ENCODE data around the gene ATP2B2. TPM values are rescaled to one million over a fixed set of nuclear protein-coding genes. Genes with fewer than 3 reads are reported as not detected.

Gene ATP2B2
- total RNA-seq, 1 experiment from 2014 or later: not detected

DNA sequence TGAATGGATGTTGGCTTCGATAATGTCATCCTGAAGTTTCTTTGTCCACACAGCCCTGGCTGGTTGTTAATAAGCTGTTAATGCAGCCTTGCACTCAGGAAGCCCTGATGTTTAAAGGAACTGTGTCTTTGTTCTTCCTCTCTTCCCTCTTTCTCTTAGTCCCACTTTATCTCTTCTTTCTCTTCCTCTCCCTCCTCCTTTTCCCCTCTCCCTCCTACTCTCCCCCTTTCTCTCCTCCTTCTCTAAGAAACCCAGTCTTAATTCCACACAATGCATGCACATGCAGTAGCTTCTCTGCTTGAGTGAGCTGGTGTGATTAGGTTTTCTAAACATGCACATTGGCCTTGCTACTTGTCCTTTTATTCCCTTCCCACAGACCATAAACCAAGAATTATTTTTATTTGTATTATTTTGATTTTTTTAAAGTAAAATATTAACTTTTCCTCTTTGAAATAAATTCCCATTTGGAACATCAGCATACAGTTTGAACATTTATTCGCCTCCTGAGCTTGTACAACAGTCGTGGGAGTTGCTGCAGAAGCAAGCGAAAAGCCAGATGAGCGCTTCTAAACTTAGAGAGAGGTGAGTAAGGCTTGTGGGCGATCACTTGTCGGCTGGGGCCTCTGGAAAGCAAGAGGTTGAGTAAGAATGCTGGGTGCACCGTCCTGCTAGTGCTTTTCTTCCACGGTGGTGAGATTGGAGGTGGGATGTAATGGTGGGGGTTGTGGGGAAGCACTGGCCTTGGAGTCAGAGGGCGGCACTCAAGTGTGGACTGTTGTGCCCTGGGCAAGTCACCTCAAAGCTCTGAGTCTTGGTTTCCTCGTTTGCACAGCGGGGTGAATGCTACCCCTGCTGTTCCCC is 219.9 kb downstream of the ATP2B2 start:
- Mint-ChIP-seq H3K4me1 (ENCODE audit: insufficient read depth, unreplicated experiment) (no peaks in the 10 kb centered on the region), H3K9me3 (ENCODE audit: unreplicated experiment) (no peaks in the 10 kb centered on the region), H3K27ac (ENCODE audit: low read depth, unreplicated experiment) (no peak overlapping the region), H3K36me3 (ENCODE audit: insufficient read depth, unreplicated experiment) (peaks cover 72% of the 10 kb centered on the region), H3K4me3 (ENCODE audit: unreplicated experiment) (no peak overlapping the region), H3K27me3 (ENCODE audit: insufficient read depth, unreplicated experiment) (no peaks in the 10 kb centered on the region)
- TF ChIP-seq, protein P1, sequence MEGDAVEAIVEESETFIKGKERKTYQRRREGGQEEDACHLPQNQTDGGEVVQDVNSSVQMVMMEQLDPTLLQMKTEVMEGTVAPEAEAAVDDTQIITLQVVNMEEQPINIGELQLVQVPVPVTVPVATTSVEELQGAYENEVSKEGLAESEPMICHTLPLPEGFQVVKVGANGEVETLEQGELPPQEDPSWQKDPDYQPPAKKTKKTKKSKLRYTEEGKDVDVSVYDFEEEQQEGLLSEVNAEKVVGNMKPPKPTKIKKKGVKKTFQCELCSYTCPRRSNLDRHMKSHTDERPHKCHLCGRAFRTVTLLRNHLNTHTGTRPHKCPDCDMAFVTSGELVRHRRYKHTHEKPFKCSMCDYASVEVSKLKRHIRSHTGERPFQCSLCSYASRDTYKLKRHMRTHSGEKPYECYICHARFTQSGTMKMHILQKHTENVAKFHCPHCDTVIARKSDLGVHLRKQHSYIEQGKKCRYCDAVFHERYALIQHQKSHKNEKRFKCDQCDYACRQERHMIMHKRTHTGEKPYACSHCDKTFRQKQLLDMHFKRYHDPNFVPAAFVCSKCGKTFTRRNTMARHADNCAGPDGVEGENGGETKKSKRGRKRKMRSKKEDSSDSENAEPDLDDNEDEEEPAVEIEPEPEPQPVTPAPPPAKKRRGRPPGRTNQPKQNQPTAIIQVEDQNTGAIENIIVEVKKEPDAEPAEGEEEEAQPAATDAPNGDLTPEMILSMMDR (IDR thresholded peaks at IDR 0.05; ENCODE audit: unreplicated experiment): no peak
- no TSS peak for BruUV-seq (replicated peaks)
- CTCF ChIA-PET: interaction anchor here (0.6 to 1.3 kb wide), 4 partner anchors 20 to 1395 kb away, joined by 3 read pairs; no protein-coding TSS in a partner anchor
- no peak for DNase-seq (ENCODE audit: unreplicated experiment)
- POLR2A ChIA-PET: interaction anchor here (0.6 kb wide), 1 partner anchor 38 kb away, joined by 3 read pairs; no protein-coding TSS in a partner anchor
- intact Hi-C loops (cut with micrococcal nuclease): loop anchor here (2.0 to 10.0 kb wide), 2 partner anchors 339 to 441 kb away; partner anchors contain the start of gene RPUSD3

DNA sequence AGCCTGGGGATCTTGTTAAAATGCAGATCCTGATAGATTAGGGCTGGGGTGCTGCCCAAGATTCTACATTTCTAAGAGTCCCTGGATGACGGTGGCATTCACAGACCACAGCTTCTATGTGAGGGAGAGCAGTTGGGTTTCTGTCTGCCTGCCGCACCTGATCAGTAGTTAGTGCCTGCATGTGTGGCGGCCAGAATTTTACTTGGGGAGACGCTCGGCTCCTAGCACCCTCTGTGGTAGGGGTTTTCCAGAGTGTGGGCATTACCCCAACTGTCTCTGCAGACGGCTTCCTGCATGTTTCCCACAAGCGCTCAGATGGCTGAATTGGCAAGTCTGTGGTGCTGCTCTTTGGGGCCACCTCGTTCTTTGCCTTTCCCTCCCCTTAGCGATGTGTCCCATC is 220.9 kb downstream of the ATP2B2 start:
- no TSS peak for BruUV-seq (replicated peaks)
- intact Hi-C loops (cut with micrococcal nuclease): loop anchor here (10.0 kb wide), 1 partner anchor 440 kb away; the partner anchor contains the start of gene RPUSD3
- no peak for DNase-seq (ENCODE audit: unreplicated experiment)
- H3K27me3 Mint-ChIP-seq (ENCODE audit: insufficient read depth, unreplicated experiment): no peaks in the 10 kb centered on the region
- H3K9me3 Mint-ChIP-seq (ENCODE audit: unreplicated experiment): no peaks in the 10 kb centered on the region
- POLR2A ChIA-PET: interaction anchor here (0.6 kb wide), 1 partner anchor 37 kb away, joined by 3 read pairs; no protein-coding TSS in a partner anchor
- H3K36me3 Mint-ChIP-seq (ENCODE audit: insufficient read depth, unreplicated experiment): peaks cover 76% of the 10 kb centered on the region
- TF ChIP-seq, protein P1 (IDR thresholded peaks at IDR 0.05; ENCODE audit: unreplicated experiment): no peak
- H3K27ac Mint-ChIP-seq (ENCODE audit: low read depth, unreplicated experiment): no peak overlapping the region
- no peak overlapping the region for H3K4me3 Mint-ChIP-seq (ENCODE audit: unreplicated experiment)
- no peaks in the 10 kb centered on the region for H3K4me1 Mint-ChIP-seq (ENCODE audit: insufficient read depth, unreplicated experiment)
- CTCF ChIA-PET: no interaction called here

DNA sequence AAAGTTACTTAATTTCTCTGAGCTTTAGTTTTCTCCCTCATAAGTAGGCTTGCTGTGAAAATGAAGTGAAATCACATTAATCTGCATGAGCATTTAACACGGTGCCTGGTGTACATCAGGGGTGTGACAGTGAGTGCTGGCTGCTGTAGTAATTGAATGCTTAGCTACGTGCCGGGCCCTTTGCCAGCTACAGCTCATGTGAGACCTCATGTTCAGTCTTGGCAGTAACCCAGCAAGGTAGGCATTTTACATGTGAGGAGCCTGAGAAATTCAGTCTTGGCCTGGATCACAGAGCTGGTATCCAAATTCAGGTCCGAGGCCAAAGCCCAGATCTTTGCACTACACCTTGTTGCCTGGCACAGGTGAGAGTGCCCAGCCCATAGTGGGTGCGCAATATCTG is 221.7 kb downstream of the ATP2B2 start:
- Mint-ChIP-seq H3K27me3 (ENCODE audit: insufficient read depth, unreplicated experiment) (no peaks in the 10 kb centered on the region), H3K4me1 (ENCODE audit: insufficient read depth, unreplicated experiment) (no peaks in the 10 kb centered on the region), H3K27ac (ENCODE audit: low read depth, unreplicated experiment) (no peak overlapping the region), H3K36me3 (ENCODE audit: insufficient read depth, unreplicated experiment) (peaks cover 75% of the 10 kb centered on the region), H3K4me3 (ENCODE audit: unreplicated experiment) (no peak overlapping the region), H3K9me3 (ENCODE audit: unreplicated experiment) (no peaks in the 10 kb centered on the region)
- ChIA-PET POLR2A (interaction anchor here (1.3 kb wide), 1 partner anchor 10 kb away, joined by 3 read pairs; no protein-coding TSS in a partner anchor), CTCF (interaction anchor here (0.5 to 0.6 kb wide), 2 partner anchors 502 to 612 kb away, joined by 3 read pairs; no protein-coding TSS in a partner anchor)
- BruUV-seq (replicated peaks): no TSS peak
- peak; percentile 55 for DNase-seq (ENCODE audit: unreplicated experiment)
- TF ChIP-seq, protein P1 (IDR thresholded peaks at IDR 0.05; ENCODE audit: unreplicated experiment): no peak
- intact Hi-C loops (cut with micrococcal nuclease): loop anchor here (10.0 kb wide), 1 partner anchor 439 kb away; the partner anchor contains the start of gene RPUSD3

DNA sequence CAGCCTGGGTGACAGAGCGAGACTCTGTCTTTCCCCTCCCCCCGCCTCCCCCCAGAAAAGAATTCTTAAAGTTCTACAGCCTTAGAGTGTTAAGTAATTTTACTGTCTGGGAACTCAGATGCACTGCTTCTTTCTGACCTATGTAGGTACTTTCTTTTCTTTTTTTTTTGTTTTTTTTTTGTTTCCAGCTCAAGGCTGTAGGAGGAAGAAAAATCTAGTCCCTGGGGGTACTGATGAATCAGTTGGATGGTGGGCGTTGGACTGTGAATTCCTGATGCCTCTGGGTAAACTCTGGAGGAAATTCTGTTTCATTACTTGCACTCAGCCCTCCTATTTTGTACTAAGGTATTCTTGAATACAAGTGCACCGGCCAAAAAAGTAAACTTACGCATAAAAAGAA is 223.4 kb downstream of the ATP2B2 start:
- Mint-ChIP-seq H3K36me3 (ENCODE audit: insufficient read depth, unreplicated experiment) (peaks cover 73% of the 10 kb centered on the region), H3K27ac (ENCODE audit: low read depth, unreplicated experiment) (no peak overlapping the region), H3K9me3 (ENCODE audit: unreplicated experiment) (no peaks in the 10 kb centered on the region), H3K4me1 (ENCODE audit: insufficient read depth, unreplicated experiment) (no peaks in the 10 kb centered on the region), H3K27me3 (ENCODE audit: insufficient read depth, unreplicated experiment) (no peaks in the 10 kb centered on the region), H3K4me3 (ENCODE audit: unreplicated experiment) (no peak overlapping the region)
- ChIA-PET POLR2A (interaction anchor here (0.6 kb wide), 1 partner anchor 22 kb away, joined by 7 read pairs; no protein-coding TSS in a partner anchor), CTCF (interaction anchor here (0.6 to 0.7 kb wide), 3 partner anchors 90 to 922 kb away, joined by 3 read pairs; no protein-coding TSS in a partner anchor)
- BruUV-seq (replicated peaks): no TSS peak
- DNase-seq (ENCODE audit: unreplicated experiment): no peak
- intact Hi-C loops (cut with micrococcal nuclease): loop anchor here (10.0 kb wide), 1 partner anchor 437 kb away; the partner anchor contains the start of gene RPUSD3
- TF ChIP-seq, protein P1 (IDR thresholded peaks at IDR 0.05; ENCODE audit: unreplicated experiment): no peak
